ENCODE measurements around the gene CAMKMT.

CAMKMT gene

GRCh38 chr2:44361330-44362206 lies at the start of gene CAMKMT, which contains the start of gene PREPL:
Gene CAMKMT (plus strand): TSS chr2:44361947.
Gene PREPL (minus strand): TSS chr2:44361494. CDS start chr2:44346342, 15,152 bp downstream.
- H3K4me3 ChIP-seq (ENCODE audit: low read depth, low read length): peak within 1 kb of the TSS; percentile 95

GRCh38 chr2:44314362-44314761 lies 47.4 kb upstream of the CAMKMT start:
- H3K4me3 ChIP-seq (ENCODE audit: low read depth, low read length): no peak overlapping the region

- H3K4me3 ChIP-seq (ENCODE audit: low read depth, low read length): no peak overlapping the region
Observed at GRCh38 chr2:44315945-44316344, 45.8 kb upstream of the CAMKMT start.

- no peak overlapping the region for H3K4me3 ChIP-seq (ENCODE audit: low read depth, low read length)
Observed at GRCh38 chr2:44320832-44321231, 40.9 kb upstream of the CAMKMT start.

GRCh38 chr2:44321360-44321759 lies 40.4 kb upstream of the CAMKMT start:
- H3K4me3 ChIP-seq (ENCODE audit: low read depth, low read length): no peak overlapping the region

GRCh38 chr2:44324971-44325426 lies 36.7 kb upstream of the CAMKMT start:
- H3K4me3 ChIP-seq (ENCODE audit: low read depth, low read length): no peak overlapping the region

GRCh38 chr2:44325897-44326296 lies 35.9 kb upstream of the CAMKMT start:
- H3K4me3 ChIP-seq (ENCODE audit: low read depth, low read length): no peak overlapping the region

- no peak overlapping the region for H3K4me3 ChIP-seq (ENCODE audit: low read depth, low read length)
Observed at GRCh38 chr2:44326548-44327264, 35.0 kb upstream of the CAMKMT start.

- no peak overlapping the region for H3K4me3 ChIP-seq (ENCODE audit: low read depth, low read length)
Observed at GRCh38 chr2:44328750-44329149, 33.0 kb upstream of the CAMKMT start.

- H3K4me3 ChIP-seq (ENCODE audit: low read depth, low read length): no peak overlapping the region
Observed at GRCh38 chr2:44329343-44329742, 32.4 kb upstream of the CAMKMT start.

- no peak overlapping the region for H3K4me3 ChIP-seq (ENCODE audit: low read depth, low read length)
Observed at GRCh38 chr2:44330801-44331200, 30.9 kb upstream of the CAMKMT start.

GRCh38 chr2:44333994-44334393 lies 27.8 kb upstream of the CAMKMT start:
- H3K4me3 ChIP-seq (ENCODE audit: low read depth, low read length): no peak overlapping the region

- no peak overlapping the region for H3K4me3 ChIP-seq (ENCODE audit: low read depth, low read length)
Observed at GRCh38 chr2:44335806-44336538, 25.8 kb upstream of the CAMKMT start.

GRCh38 chr2:44342854-44343253 lies 18.9 kb upstream of the CAMKMT start:
- H3K4me3 ChIP-seq (ENCODE audit: low read depth, low read length): no peak overlapping the region

GRCh38 chr2:44347526-44347925 lies 14.2 kb upstream of the CAMKMT start:
- no peak overlapping the region for H3K4me3 ChIP-seq (ENCODE audit: low read depth, low read length)

GRCh38 chr2:44348400-44348799 lies 13.3 kb upstream of the CAMKMT start:
- no peak overlapping the region for H3K4me3 ChIP-seq (ENCODE audit: low read depth, low read length)

GRCh38 chr2:44349506-44349905 lies 12.2 kb upstream of the CAMKMT start:
- no peak overlapping the region for H3K4me3 ChIP-seq (ENCODE audit: low read depth, low read length)

GRCh38 chr2:44351088-44351487 lies 10.7 kb upstream of the CAMKMT start:
- no peak overlapping the region for H3K4me3 ChIP-seq (ENCODE audit: low read depth, low read length)

- no peak overlapping the region for H3K4me3 ChIP-seq (ENCODE audit: low read depth, low read length)
Observed at GRCh38 chr2:44351676-44352075, 10.1 kb upstream of the CAMKMT start.

- no peak overlapping the region for H3K4me3 ChIP-seq (ENCODE audit: low read depth, low read length)
Observed at GRCh38 chr2:44352510-44352909, 9.2 kb upstream of the CAMKMT start.

- no peak overlapping the region for H3K4me3 ChIP-seq (ENCODE audit: low read depth, low read length)
Observed at GRCh38 chr2:44354761-44355160, 7.0 kb upstream of the CAMKMT start.
